Uterus (tissue), 2 donors: Measurements from ENCODE around the gene CEP20.

ENCODE experiments used
- CTCF ChIP-seq, 4 experiments: fragments of 200-600 bp in 2 of 4; fragments of 450-650 bp in 2 of 4; sonication (generic) in 2 of 4; IDR thresholded peaks; one replicate each; pipeline ENCODE4 v1.5.1; 2016 to 2019; ENCODE audit warnings: antibody characterized with exemption in 4 of 4, mild to moderate bottlenecking in 2 of 4, moderate library complexity in 1 of 4
- POLR2A ChIP-seq, 2 donors: fragments of 450-650 bp; IDR thresholded peaks; one replicate each; pipeline ENCODE4 v1.6.1; 2016; ENCODE audit warnings: antibody characterized with exemption in 2 of 2, mild to moderate bottlenecking in 1 of 2, moderate library complexity in 1 of 2

GRCh38 chr16:15933781-15934180 is 45.4 kb upstream of the CEP20 start:
- no peak for TF ChIP-seq CTCF (IDR thresholded peaks at IDR 0.05)
- no peak for TF ChIP-seq POLR2A (IDR thresholded peaks at IDR 0.05)
